SW480 (cell line): ENCODE measurements around the gene ERH.
A peak's percentile ranks its signal among the peaks of the same experiment; 100 is the strongest.
"Not testable (repeated sequence)": the region's sequence is repeated elsewhere in the genome, so short reads cannot be mapped to it uniquely, and the experiment has no call there.

Experiments used
- DNase-seq: peaks from one replicate; pipeline ENCODE4 v3.0.0-alpha.2; 2016; ENCODE audit warnings: low spot score

ERH gene

GRCh38 chr14:69395929-69396328 lies 2.2 kb downstream of the ERH start:
- no peak for DNase-seq

DNA sequence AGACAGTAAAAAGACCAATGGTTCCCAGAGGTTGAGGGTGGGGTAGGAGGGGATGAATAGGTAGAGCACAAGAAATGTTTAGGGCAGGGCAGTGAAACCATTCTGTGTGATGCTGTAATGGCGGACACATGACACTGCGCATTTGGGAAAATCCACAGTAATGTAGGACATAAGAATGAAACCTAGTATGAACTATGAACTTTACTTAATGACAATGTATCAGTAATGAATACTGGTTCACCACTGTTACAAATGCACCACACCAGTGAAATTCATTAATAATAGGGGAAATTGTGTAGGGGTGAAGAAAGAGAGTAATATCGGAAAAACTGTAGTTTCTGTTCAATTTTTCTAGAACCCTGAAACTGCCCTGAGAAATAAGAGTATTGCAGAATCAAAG lies 5.6 kb downstream of the ERH start:
- DNase-seq: no peak

- DNase-seq: not testable (repeated sequence)
These were observed 6.7 kb downstream of the ERH start for GRCh38 chr14:69391400-69391799.

- no peak for DNase-seq
These were observed 10.8 kb downstream of the ERH start for GRCh38 chr14:69387311-69387710.

- DNase-seq: no peak
These were observed 19.8 kb downstream of the ERH start for GRCh38 chr14:69378274-69378673.

- no peak for DNase-seq
These were observed 21.7 kb downstream of the ERH start for GRCh38 chr14:69376439-69376838.

DNA sequence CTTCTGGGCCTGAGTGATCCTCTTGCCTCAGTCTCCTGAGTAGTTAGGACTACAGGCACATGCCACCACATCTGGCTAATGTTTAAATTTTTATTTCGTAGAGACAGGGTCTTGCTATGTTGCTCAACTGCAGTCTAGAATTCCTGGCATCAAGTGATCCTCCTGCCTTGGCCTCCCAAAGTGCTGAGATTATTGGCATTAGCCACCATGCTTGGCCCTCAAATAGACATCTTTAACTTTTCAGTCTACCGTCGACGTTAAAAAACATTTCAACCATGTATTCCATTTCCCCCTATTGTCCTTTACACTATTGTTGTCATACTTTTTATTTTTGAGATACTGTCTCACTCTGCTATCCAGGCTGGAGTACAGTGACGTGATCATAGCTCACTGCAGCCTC lies 22.4 kb downstream of the ERH start:
- no peak for DNase-seq

- no peak for DNase-seq
These were observed 22.9 kb downstream of the ERH start for GRCh38 chr14:69375182-69375581.

GRCh38 chr14:69374235-69374634 lies 23.9 kb downstream of the ERH start:
- no peak for DNase-seq

- DNase-seq: no peak
These were observed 25.0 kb downstream of the ERH start for GRCh38 chr14:69373104-69373503.

GRCh38 chr14:69372146-69372545 lies 26.0 kb downstream of the ERH start:
- no peak for DNase-seq

DNA sequence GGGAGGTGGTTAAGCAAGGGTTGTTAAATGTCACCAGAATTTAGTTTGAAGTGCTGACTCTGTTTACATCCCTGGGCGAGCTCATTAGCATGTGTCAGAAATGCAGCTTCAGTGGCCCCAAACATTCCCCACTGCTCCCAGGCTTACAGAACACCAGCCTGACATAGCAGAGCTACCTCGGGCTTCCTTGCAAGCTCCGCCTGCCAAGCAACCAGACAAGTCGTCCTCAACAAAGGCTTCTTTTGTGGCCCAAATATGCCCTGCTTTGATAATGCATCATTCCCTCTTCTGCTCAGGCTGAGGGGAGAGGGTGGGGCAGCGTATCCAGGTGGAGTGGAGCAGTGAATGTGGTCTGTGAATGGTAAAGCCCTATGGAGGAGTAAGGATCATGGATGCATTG lies 28.0 kb downstream of the ERH start:
- DNase-seq: peak; percentile 39

DNA sequence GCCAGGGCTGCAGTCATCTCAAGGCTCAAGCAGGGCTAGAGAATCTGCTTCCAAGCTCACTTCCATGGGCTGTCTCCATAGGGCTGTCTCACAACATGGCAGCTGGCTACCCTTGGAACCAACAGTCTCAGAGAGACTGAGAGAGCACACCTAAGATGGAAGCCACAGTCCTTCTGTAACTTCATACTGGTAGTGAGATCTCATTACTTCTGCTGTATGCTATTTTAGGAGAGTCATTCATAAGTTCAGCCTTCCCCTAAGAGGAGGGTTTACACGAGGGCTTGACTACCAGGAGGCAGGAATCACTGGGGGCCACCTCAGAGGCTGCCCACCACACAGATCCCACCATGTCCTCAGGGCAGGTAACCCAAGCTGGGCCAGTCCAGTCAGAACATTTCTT lies 29.7 kb downstream of the ERH start:
- no peak for DNase-seq

GRCh38 chr14:69366761-69367160 lies 31.3 kb downstream of the ERH start:
- no peak for DNase-seq

DNA sequence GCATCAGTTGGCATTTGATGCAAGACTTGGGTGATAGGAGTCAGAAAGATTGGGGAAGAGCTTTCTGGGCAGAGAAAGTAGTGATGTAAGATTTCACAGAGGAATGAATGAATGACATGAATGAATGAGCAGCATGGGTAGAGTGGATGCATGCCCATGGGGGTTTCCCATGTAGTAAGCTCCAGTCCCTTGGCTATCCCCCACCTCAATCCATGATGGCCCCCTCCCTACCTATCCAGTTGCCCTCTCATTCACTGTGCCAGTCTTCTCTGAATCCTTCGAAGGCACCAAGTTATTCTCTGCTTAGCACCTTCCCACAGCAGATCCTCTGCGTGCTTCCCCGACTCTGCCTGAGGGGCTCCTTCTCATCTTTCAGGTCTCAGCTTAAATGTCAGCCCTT lies 32.0 kb downstream of the ERH start:
- DNase-seq: no peak

DNA sequence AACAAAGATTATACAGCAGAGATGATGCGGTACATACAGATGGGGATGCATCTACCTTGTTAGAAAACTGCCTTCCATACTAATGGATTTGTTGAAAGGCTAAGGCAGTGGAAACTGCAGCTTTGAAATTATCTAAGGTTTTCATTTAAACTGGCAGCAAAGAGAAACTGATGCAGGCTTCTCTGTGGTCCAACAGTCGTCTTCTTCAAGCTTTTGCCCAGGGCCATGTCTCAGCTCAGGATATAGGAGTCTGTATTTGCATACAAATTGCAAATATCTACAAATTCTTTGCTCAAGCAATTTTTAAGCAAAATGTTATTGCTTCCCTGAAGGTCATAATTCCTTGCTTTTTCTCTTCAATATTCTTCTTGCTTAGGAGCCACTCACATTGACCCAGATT lies 33.7 kb downstream of the ERH start:
- no peak for DNase-seq

- DNase-seq: no peak
These were observed 34.1 kb downstream of the ERH start for GRCh38 chr14:69363964-69364363.

DNA sequence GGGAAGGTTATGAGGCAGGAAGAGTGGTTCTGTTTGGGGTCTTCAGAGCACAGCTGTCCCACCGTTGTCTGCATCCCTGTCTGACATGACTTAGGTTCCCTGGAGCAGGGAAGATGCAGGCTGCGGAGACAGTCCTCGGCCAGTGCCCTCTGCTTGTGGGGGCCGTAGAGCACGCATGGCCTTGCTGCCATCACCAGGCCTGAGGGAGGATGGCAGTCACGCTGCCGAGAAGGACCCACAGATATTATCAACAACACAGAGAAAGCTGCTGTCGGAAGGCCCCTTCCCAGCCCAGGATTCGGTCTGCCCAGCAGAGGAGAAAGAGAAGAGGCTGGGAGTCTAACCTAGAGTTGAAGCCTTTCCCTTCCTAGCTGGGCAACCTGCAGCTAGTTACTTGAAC lies 35.0 kb downstream of the ERH start:
- no peak for DNase-seq

DNA sequence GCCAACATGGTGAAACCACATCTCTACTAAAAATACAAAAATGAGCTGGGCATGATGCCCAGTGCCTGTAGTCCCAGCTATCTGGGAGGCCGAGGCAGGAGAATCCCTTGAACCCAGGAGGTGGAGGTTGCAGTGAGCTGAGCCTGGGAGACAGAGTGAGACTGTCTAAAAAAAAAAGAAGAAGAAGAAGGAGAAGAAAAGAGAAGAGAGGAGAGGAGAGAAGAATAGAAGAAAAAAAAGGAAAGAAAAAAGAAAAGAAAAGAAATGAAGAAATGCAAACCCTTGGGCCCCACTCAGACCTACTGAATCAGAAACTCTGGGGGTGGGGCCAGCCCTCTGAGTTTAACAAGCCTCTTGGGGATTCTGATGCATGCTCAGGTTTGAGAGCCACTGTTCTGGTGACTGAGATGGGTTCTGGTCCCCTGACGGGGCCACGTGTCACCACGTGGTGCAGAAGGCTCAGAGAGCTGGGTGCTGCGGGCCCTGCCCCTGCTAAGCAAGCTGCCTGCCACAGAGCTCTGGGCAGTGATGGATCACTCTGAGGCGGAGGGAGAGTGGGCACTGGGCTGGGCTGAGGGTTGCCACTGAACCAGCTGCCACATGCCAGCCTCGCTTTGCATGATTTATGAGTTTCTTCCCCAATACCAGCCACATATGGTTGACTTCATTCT lies 37.5 kb downstream of the ERH start:
- no peak for DNase-seq

- DNase-seq: no peak
These were observed 39.1 kb downstream of the ERH start for GRCh38 chr14:69358966-69359365.

- DNase-seq: no peak
These were observed 39.7 kb downstream of the ERH start for GRCh38 chr14:69358233-69358963.

DNA sequence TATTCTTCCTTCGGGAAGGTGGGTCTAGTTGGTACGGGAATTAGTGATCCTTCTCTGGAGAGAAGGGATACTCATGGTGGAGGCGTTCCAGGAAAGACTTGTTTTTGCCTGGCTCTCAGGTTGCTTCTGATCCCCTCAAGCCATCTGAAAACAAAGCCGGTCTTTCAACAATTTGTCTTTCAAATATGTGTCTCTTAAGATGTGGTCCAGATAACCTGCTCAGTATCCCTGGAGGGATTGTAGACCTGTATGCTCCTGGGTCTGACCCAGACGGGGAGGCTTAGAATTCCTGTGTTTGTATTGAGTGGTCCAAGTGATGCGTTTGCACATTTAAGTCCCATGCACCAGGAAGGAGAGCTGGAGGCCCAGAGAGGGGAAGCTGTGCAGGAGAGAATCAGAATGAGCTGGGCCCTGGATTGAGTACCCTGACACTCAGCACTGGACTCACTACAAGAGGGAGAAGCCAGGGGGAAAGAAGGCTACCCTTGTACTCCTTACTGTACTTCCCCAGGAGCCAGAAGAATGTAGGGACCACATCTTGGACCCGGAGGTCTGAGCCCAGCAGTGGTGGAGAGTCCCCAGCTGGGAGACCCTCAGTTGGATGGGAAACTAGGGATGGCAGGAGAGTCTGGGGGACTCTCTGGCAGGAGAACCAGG lies 40.4 kb downstream of the ERH start:
- no peak for DNase-seq

DNA sequence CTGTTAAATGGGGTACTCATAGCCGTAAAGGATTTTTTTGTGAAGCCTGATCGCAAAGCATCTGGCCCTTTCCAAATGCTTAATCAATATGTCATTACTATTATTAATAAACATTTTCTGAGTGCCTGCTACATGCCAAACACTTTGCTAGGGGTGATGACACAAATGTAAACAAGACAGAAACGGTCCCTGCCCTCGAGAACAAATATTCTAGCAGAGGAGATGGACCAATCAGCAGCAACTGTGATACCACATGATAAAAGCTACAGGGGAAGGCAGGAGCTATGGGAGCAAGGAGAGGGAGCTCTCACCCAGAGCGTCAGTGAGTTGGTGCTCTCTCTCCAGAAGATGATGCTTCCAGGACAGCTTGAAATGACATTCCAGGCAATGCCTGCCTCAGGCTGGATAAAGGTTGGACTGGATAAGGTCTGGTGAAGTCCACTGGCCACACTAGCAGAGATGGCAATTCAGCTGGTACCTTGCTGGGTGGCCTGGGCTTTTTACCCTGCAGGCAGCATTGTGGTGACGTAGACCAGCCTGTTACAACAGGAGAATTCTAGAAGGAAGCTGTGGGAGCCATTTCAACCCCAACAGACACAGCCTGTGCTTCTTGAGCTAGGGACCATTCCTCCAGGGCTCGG lies 41.1 kb downstream of the ERH start:
- DNase-seq: no peak
